NCI-H1048 (cell line): Measurements from ENCODE around the gene HOXB4.

ENCODE experiments used
- DNase-seq: peaks from one replicate; lab custom pipeline; 2025; lab: John Stamatoyannopoulos, UW

The HOXB4 gene

DNA sequence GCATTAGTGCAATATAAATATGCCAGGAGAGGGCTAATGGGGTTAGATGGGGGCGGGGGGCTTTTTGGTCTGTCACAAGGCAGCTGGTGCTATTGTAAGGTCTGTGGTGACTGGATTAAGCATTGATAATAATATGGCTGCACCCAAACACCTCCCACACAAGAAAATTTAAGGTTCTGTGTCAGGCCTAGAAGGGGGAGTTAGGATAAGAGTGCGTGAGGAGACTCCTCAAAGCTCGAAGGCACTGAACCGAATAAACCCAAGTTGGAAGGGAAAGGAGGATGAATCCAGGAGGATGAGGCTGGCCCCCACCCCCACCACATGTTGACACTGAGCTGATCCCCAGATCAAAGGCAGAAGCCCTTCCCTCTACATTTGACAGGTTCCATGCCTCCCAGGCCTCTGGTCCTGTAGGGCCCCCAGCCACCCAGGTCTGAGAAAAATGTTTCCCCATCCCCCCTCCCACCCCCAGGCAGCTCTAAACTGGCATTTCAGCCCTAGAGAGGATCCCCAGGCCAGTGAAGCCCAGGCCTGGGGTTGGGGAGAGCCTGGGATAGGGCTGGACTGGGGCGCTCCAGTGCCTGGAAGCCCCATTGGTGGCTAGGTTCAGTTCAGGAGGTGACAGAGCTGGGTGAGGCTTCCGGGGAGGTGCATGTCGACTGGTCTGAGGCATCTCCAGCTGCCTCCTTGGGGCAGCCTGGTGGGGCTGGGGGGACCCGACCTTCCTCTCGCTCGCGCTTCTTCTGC lies 49.0 kb downstream of the HOXB4 start:
- DNase-seq: no peak

DNA sequence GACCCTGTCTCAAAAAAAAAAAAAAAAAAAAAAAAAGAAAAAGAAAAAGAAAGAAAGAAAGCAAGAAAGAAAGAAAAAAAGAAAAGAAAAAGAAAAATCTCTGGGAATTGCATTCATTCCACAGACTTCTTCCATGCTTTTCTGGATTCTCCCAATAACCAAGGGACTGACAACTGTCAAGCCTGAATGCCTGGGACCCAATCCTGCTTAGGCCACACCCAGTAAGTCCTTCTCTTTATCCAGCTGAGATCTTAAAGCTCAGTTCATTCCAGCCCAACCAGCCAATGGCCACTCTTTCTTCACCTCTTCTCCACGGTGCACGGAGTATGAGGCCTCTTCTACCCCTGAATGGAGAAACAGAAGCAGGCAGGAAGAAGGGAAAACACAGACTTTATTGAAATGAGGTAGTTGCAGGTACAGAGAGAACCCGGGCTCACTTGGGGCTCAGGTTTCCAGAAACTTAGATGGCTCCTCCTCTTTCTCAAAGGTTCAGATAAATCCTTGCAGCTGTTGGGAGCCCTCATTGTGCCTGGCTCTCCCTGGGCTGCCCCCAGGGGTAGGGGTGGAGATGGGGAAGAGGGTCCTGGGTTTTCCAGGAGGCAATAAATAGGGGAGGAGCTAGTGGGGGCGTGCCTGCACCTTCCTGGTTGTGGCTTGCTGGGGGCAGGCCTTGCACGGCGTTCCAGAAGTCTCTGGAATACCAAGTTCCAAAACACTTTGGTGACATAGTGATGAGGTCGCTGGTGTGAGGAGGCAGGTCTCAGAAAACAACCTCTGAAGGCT lies 49.8 kb downstream of the HOXB4 start:
- DNase-seq: no peak

DNA sequence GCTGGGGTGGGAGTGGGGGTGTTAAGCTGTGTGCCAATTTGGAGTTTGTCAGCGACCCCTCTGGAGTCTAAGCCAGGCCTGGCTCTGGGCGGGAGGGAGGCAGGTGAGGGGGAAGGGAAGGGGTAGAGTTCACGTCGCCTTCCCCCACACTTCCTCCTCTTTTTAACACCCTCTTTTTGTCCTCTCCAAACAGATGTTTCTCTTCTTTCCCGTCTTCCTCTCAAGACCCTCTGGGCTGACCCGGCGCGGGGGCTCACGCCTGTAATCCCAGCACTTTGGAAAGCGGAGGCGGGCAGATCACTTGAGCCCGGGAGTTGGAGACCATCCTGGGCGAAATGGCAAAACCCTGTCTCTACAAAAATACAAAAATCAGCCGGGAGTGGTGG lies 50.6 kb downstream of the HOXB4 start:
- DNase-seq: no peak

DNA sequence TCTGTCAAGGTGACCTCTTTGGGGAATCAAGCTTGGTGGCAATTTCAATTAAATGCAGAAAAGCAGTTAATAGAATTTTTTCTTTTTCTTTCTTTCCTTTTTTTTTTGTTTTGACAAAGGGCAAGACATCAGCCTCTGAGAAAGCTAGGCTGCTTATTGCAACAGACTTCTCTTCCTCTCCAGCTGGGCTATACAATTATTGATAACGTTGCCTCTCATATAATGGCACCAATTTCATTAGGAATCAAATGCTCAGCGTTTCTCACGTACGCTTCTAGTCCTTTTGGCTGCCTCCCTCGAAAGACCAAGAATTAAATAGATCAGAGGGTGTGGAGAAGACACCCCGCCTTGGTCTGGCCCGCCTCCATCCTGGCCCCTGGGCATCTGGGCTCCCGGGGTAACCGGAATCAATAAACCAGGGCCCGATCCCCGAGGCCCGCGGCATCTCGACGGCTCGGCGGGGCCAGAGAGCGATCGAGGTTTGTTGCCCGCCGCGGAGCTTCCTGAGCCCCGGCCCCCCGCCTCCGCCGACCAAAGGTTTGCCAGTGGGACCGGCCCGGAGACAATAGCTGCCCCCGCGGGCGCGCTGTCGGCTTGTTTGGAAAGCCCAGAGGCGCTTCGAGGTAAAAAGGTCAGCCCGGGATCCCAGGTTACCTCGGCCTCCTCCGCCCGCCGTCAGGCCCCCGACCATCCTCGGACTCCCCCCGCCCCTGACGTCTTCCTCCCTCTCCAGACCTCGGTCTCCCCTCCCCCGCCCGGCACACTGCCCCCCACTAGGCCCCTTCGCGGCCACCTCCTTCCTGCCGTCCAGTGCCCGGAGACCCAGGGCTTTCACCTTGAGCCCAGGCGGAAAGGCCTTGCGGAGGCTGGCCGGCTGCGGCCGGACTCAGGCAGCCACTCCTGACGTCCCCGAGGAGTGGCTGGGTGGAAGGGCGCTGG lies 51.3 kb downstream of the HOXB4 start:
- DNase-seq: no peak
